Lung (tissue), 12 donors: Measurements from ENCODE around the gene CLEC2L. TPM values are rescaled to one million over a fixed set of nuclear protein-coding genes. Genes with fewer than 3 reads are reported as not detected.

Source experiments
- ATAC-seq: fragments of 200-7000 bp; cut with Tn5 transposase; one replicate; pipeline ENCODE4 v1.9.1; 2020; ENCODE audit warnings: moderate number of reproducible peaks; ENCODE audit not compliant: insufficient read depth, low FRiP score
- DNase-seq, 3 donors: peaks; one replicate each; pipeline ENCODE4 v3.0.0-alpha.2; 2013 to 2017
- H3K27ac ChIP-seq, 2 donors: one replicate each; pipeline ENCODE4 v1.5.1; 2013; ENCODE audit warnings: mild to moderate bottlenecking in 2 of 2, moderate library complexity in 2 of 2, control low read depth in 1 of 2, inconsistent platforms in 1 of 2, low read depth in 1 of 2, low read length in 1 of 2
- H3K27me3 ChIP-seq, 3 donors: one replicate each; pipeline ENCODE4 v1.5.1; 2013; ENCODE audit warnings: low read length in 2 of 3; ENCODE audit not compliant: control insufficient read depth in 3 of 3, insufficient read depth in 3 of 3
- H3K36me3 ChIP-seq, 4 donors: one replicate each; pipeline ENCODE4 v1.5.1; 2013; ENCODE audit warnings: low read length in 4 of 4, mild to moderate bottlenecking in 1 of 4, moderate library complexity in 1 of 4; ENCODE audit not compliant: control insufficient read depth in 4 of 4, insufficient read depth in 4 of 4
- H3K4me1 ChIP-seq, 5 donors: one replicate each; pipeline ENCODE4 v1.5.1; 2013; ENCODE audit warnings: low read length in 5 of 5, mild to moderate bottlenecking in 2 of 5, moderate library complexity in 1 of 5; ENCODE audit not compliant: control insufficient read depth in 5 of 5, insufficient read depth in 5 of 5
- H3K4me3 ChIP-seq: one replicate; pipeline ENCODE4 v1.5.1; 2013; ENCODE audit warnings: mild to moderate bottlenecking, control low read depth, moderate library complexity
- H3K9ac ChIP-seq, 2 donors: one replicate each; pipeline ENCODE4 v1.5.1; 2013; ENCODE audit warnings: low read length in 2 of 2, control low read depth in 1 of 2; ENCODE audit not compliant: insufficient read depth in 1 of 2
- H3K9me3 ChIP-seq, 4 donors: one replicate each; pipeline ENCODE4 v1.5.1; 2013; ENCODE audit warnings: low read length in 3 of 4, mild to moderate bottlenecking in 1 of 4, moderate library complexity in 1 of 4; ENCODE audit not compliant: control insufficient read depth in 4 of 4, insufficient read depth in 3 of 4
- CTCF ChIP-seq: IDR thresholded peaks from 2 replicates; pipeline ENCODE4 v1.5.1; 2012; ENCODE audit warnings: mild to moderate bottlenecking; ENCODE audit errors: control extremely low read depth, extremely low read depth
- WGBS, 2 donors: extraction: QIAGEN DNeasy Blood & Tissue Kit; methylation state at CpG; one replicate each; pipeline ENCODE4 v1.1.7; 2013; 5-methylcytosine and 5-hydroxymethylcytosine counted together
- polyA plus RNA-seq, 2 donors: library from polyadenylated mRNA; stranded (reverse); fragments of 200-250 nt; gene quantifications; one replicate each; pipeline ENCODE4 v1.2.1, GENCODE V29; 2013
- total RNA-seq, 2 donors: library from RNA; depleted of rRNA in 1 of 2; stranded (reverse); fragments of >200 nt in 1 of 2; gene quantifications; one replicate each; pipeline ENCODE4 v1.2.1, GENCODE V29; 2014 to 2021
- donor health status: control.
- donor health status: control.
- donor health status: Bipolar disorder and iron deficiency.
- donor health status: healthy.
- donor health status: DM: yes; HTN: yes; CAD: no.

CLEC2L gene
- total and polyA plus RNA-seq, 4 donors: 0.03 TPM; not detected in 3

GRCh38 chr7:139505563-139505962 is 17.9 kb upstream of the CLEC2L start:
- Histone ChIP-seq H3K4me3 (no peak overlapping the region), H3K27me3 (no peaks in the 10 kb centered on the region), H3K36me3 (no peaks in the 10 kb centered on the region), H3K27ac (no peak overlapping the region), H3K4me1 (no peaks in the 10 kb centered on the region), H3K9me3 (no peaks in the 10 kb centered on the region), H3K9ac (no peak overlapping the region)
- DNase-seq: no peak
- no peak for TF ChIP-seq CTCF
- WGBS, 2 donors: 81 to 84% methylated on average over 9 of the region's 9 CpGs
- ATAC-seq: no peak

- Histone ChIP-seq H3K4me3 (no peak overlapping the region), H3K4me1 (no peaks in the 10 kb centered on the region), H3K9me3 (no peaks in the 10 kb centered on the region), H3K36me3 (no peaks in the 10 kb centered on the region), H3K27ac (no peak overlapping the region), H3K27me3 (no peaks in the 10 kb centered on the region), H3K9ac (no peak overlapping the region)
- TF ChIP-seq CTCF: no peak
- ATAC-seq (no peak), DNase-seq (no peak)
- WGBS, 2 donors: 97 to 100% methylated on average over 2 of the region's 2 CpGs
Observed at GRCh38 chr7:139509535-139509934, 13.9 kb upstream of the CLEC2L start.

GRCh38 chr7:139511315-139511714 is 12.2 kb upstream of the CLEC2L start:
- ATAC-seq (no peak), DNase-seq (no peak)
- no peak for TF ChIP-seq CTCF
- no peaks in the 10 kb centered on the region for H3K36me3 ChIP-seq
- H3K27ac ChIP-seq: no peak overlapping the region
- H3K4me3 ChIP-seq: no peak overlapping the region
- WGBS, 2 donors: 69 to 83% methylated on average over 5 of the region's 5 CpGs
- H3K9me3 ChIP-seq: no peaks in the 10 kb centered on the region
- H3K9ac ChIP-seq: no peak overlapping the region
- H3K27me3 ChIP-seq: no peaks in the 10 kb centered on the region
- H3K4me1 ChIP-seq: no peaks in the 10 kb centered on the region

GRCh38 chr7:139515266-139515665 is 8.2 kb upstream of the CLEC2L start:
- Histone ChIP-seq H3K27me3 (no peaks in the 10 kb centered on the region), H3K36me3 (no peaks in the 10 kb centered on the region), H3K4me1 (no peaks in the 10 kb centered on the region), H3K27ac (no peak overlapping the region), H3K9ac (no peak overlapping the region), H3K4me3 (no peak overlapping the region), H3K9me3 (no peaks in the 10 kb centered on the region)
- ATAC-seq: no peak
- 87% methylated on average over 8 of the region's 8 CpGs for WGBS, 2 donors
- no peak for TF ChIP-seq CTCF
- no peak for DNase-seq
